ENCODE data around the gene RHBDF2. TPM values are rescaled to one million over a fixed set of nuclear protein-coding genes. Genes with fewer than 3 reads are reported as not detected.

RHBDF2 gene
- total RNA-seq, 1 experiment from 2014 or later, result 33.0 TPM

DNA sequence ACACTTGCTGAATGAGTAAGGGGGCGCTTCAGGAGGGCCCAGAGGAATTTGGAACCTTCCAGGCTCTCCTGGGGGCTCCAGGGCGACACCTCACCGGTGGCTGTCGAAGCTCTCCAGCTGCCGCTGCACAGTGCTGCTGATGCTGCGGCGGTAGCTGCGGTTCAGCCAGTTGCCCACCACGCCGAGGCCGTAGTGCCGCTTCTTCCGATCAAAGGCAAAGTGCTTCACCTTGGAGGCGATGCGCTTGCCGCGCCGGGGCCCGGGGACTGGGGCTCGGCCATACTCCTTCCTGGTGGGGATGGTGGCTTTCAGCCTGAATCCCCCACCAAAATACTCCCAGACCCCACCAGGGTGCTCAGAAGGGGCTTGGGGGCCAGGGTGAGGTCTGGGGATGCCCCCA, 24.5 kb downstream of the RHBDF2 start:
- no peaks in the 10 kb centered on the region for H3K9me3 Mint-ChIP-seq
- H3K27ac Mint-ChIP-seq, result no peak overlapping the region
- H3K4me3 Mint-ChIP-seq, result no peak overlapping the region
- POLR2A ChIA-PET, result no interaction called here
- H3K4me1 Mint-ChIP-seq, result no peaks in the 10 kb centered on the region
- H3K36me3 Mint-ChIP-seq, result peaks cover under 1% of the 10 kb centered on the region; the same call in 1 of the 2 replicates
- H3K27me3 Mint-ChIP-seq (ENCODE audit: low read depth), result no peaks in the 10 kb centered on the region
- DNase-seq (ENCODE audit: low spot score) (no peak), ATAC-seq (no peak)
- TF ChIP-seq, protein P1, sequence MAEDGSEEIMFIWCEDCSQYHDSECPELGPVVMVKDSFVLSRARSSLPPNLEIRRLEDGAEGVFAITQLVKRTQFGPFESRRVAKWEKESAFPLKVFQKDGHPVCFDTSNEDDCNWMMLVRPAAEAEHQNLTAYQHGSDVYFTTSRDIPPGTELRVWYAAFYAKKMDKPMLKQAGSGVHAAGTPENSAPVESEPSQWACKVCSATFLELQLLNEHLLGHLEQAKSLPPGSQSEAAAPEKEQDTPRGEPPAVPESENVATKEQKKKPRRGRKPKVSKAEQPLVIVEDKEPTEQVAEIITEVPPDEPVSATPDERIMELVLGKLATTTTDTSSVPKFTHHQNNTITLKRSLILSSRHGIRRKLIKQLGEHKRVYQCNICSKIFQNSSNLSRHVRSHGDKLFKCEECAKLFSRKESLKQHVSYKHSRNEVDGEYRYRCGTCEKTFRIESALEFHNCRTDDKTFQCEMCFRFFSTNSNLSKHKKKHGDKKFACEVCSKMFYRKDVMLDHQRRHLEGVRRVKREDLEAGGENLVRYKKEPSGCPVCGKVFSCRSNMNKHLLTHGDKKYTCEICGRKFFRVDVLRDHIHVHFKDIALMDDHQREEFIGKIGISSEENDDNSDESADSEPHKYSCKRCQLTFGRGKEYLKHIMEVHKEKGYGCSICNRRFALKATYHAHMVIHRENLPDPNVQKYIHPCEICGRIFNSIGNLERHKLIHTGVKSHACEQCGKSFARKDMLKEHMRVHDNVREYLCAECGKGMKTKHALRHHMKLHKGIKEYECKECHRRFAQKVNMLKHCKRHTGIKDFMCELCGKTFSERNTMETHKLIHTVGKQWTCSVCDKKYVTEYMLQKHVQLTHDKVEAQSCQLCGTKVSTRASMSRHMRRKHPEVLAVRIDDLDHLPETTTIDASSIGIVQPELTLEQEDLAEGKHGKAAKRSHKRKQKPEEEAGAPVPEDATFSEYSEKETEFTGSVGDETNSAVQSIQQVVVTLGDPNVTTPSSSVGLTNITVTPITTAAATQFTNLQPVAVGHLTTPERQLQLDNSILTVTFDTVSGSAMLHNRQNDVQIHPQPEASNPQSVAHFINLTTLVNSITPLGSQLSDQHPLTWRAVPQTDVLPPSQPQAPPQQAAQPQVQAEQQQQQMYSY (CRISPR knock-in tag; IDR thresholded peaks at IDR 0.05), result no peak
- TF ChIP-seq, protein P2, sequence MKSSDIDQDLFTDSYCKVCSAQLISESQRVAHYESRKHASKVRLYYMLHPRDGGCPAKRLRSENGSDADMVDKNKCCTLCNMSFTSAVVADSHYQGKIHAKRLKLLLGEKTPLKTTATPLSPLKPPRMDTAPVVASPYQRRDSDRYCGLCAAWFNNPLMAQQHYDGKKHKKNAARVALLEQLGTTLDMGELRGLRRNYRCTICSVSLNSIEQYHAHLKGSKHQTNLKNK (CRISPR knock-in tag; IDR thresholded peaks at IDR 0.05), result no peak
- TF ChIP-seq, protein P3, sequence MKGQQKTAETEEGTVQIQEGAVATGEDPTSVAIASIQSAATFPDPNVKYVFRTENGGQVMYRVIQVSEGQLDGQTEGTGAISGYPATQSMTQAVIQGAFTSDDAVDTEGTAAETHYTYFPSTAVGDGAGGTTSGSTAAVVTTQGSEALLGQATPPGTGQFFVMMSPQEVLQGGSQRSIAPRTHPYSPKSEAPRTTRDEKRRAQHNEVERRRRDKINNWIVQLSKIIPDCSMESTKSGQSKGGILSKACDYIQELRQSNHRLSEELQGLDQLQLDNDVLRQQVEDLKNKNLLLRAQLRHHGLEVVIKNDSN (CRISPR knock-in tag; IDR thresholded peaks at IDR 0.05), result no peak
- TF ChIP-seq, protein P4, sequence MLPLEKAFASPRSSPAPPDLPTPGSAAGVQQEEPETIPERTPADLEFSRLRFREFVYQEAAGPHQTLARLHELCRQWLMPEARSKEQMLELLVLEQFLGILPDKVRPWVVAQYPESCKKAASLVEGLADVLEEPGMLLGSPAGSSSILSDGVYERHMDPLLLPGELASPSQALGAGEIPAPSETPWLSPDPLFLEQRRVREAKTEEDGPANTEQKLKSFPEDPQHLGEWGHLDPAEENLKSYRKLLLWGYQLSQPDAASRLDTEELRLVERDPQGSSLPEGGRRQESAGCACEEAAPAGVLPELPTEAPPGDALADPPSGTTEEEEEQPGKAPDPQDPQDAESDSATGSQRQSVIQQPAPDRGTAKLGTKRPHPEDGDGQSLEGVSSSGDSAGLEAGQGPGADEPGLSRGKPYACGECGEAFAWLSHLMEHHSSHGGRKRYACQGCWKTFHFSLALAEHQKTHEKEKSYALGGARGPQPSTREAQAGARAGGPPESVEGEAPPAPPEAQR (CRISPR knock-in tag; IDR thresholded peaks at IDR 0.05), result no peak
- TF ChIP-seq, protein P5, sequence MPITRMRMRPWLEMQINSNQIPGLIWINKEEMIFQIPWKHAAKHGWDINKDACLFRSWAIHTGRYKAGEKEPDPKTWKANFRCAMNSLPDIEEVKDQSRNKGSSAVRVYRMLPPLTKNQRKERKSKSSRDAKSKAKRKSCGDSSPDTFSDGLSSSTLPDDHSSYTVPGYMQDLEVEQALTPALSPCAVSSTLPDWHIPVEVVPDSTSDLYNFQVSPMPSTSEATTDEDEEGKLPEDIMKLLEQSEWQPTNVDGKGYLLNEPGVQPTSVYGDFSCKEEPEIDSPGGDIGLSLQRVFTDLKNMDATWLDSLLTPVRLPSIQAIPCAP (CRISPR knock-in tag; IDR thresholded peaks at IDR 0.05), result no peak
- TF ChIP-seq GTF2I (CRISPR knock-in tag; conservative IDR thresholded peaks at IDR 0.05) (no peak), ESRRA (CRISPR knock-in tag; IDR thresholded peaks at IDR 0.05; ENCODE audit: borderline replicate concordance) (no peak), EMX1 (CRISPR knock-in tag; IDR thresholded peaks at IDR 0.05) (no peak), TEAD1 (CRISPR knock-in tag; IDR thresholded peaks at IDR 0.05) (no peak)
- TF ChIP-seq, protein P6, sequence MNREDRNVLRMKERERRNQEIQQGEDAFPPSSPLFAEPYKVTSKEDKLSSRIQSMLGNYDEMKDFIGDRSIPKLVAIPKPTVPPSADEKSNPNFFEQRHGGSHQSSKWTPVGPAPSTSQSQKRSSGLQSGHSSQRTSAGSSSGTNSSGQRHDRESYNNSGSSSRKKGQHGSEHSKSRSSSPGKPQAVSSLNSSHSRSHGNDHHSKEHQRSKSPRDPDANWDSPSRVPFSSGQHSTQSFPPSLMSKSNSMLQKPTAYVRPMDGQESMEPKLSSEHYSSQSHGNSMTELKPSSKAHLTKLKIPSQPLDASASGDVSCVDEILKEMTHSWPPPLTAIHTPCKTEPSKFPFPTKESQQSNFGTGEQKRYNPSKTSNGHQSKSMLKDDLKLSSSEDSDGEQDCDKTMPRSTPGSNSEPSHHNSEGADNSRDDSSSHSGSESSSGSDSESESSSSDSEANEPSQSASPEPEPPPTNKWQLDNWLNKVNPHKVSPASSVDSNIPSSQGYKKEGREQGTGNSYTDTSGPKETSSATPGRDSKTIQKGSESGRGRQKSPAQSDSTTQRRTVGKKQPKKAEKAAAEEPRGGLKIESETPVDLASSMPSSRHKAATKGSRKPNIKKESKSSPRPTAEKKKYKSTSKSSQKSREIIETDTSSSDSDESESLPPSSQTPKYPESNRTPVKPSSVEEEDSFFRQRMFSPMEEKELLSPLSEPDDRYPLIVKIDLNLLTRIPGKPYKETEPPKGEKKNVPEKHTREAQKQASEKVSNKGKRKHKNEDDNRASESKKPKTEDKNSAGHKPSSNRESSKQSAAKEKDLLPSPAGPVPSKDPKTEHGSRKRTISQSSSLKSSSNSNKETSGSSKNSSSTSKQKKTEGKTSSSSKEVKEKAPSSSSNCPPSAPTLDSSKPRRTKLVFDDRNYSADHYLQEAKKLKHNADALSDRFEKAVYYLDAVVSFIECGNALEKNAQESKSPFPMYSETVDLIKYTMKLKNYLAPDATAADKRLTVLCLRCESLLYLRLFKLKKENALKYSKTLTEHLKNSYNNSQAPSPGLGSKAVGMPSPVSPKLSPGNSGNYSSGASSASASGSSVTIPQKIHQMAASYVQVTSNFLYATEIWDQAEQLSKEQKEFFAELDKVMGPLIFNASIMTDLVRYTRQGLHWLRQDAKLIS (CRISPR knock-in tag; IDR thresholded peaks at IDR 0.05; ENCODE audit: borderline replicate concordance), result no peak
- CTCF ChIA-PET, result interaction anchor here (1.1 to 2.1 kb wide), 5 partner anchors 10 to 79 kb away, joined by 4 to 8 read pairs (median 7); partner anchors contain the start of gene AANAT

DNA sequence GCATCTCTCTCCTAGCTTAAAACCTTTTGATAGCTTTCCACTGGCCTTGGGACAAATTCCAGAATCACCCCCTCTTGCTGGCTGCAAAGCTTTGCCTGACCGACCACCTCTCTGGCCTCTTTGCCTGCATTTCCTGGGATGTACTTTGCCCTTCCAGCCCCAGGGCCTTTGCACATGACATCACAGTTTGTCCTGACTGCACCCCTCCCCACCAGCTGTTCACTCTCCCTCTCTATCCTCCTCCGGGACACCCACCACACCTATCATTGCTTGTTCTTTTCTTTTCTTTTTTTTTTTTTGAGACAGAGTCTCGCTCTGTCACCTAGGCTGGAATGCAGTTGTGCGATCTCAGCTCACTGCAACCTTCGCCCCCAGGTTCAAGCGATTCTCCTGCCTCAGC, 25.9 kb downstream of the RHBDF2 start:
- Mint-ChIP-seq H3K36me3 (peaks cover 4% of the 10 kb centered on the region; the same call in 1 of the 2 replicates), H3K27me3 (ENCODE audit: low read depth) (no peaks in the 10 kb centered on the region), H3K27ac (no peak overlapping the region), H3K9me3 (no peaks in the 10 kb centered on the region), H3K4me3 (no peak overlapping the region), H3K4me1 (no peaks in the 10 kb centered on the region)
- DNase-seq (ENCODE audit: low spot score) (no peak), ATAC-seq (no peak)
- ChIA-PET POLR2A (interaction anchor here (0.6 kb wide), 1 partner anchor 293 kb away, joined by 3 read pairs; no protein-coding TSS in a partner anchor), CTCF (interaction anchor here (0.7 to 1.9 kb wide), 5 partner anchors 9 to 47 kb away, joined by 3 to 7 read pairs (median 4); partner anchors contain the start of genes AANAT and RHBDF2)
- no peak for TF ChIP-seq SP1 (CRISPR knock-in tag; conservative IDR thresholded peaks at IDR 0.05)
- TF ChIP-seq, protein P7, sequence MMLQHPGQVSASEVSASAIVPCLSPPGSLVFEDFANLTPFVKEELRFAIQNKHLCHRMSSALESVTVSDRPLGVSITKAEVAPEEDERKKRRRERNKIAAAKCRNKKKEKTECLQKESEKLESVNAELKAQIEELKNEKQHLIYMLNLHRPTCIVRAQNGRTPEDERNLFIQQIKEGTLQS (CRISPR knock-in tag; conservative IDR thresholded peaks at IDR 0.05), result no peak
- TF ChIP-seq ZNF671 (CRISPR knock-in tag; IDR thresholded peaks at IDR 0.05), result no peak

All from WTC11 (cell line).